Activated CD4-positive, alpha-beta memory T cell treated with anti-CD3 and anti-CD28 coated beads for 36 hours (primary cell): ENCODE data around the gene DRGX. TPM values are rescaled to one million over a fixed set of nuclear protein-coding genes. Genes with fewer than 3 reads are reported as not detected.

Experiments used
- CTCF ChIA-PET: fragments of 350-600 bp; sonication (Branson Sonifier 250); formaldehyde crosslinking; loops from one replicate; lab custom pipeline; 2021; ENCODE audit warnings: antibody characterized with exemption, inconsistent platforms; lab: Charles Lee
- POLR2A ChIA-PET: fragments of 350-600 bp; sonication (Branson Sonifier 250); formaldehyde crosslinking; loops from one replicate; lab custom pipeline; 2021; ENCODE audit warnings: antibody characterized with exemption; lab: Charles Lee
- DNase-seq: peaks from one replicate; pipeline ENCODE4 v3.0.0-alpha.2; 2020
- H3K27ac Mint-ChIP-seq: one replicate; pipeline ENCODE4 v1.8.0; 2021; ENCODE audit warnings: mixed read lengths
- H3K27me3 Mint-ChIP-seq: one replicate; pipeline ENCODE4 v1.8.0; 2021; ENCODE audit warnings: mixed read lengths
- H3K36me3 Mint-ChIP-seq: one replicate; pipeline ENCODE4 v1.8.0; 2021; ENCODE audit warnings: mixed read lengths
- H3K4me1 Mint-ChIP-seq: one replicate; pipeline ENCODE4 v1.8.0; 2021; ENCODE audit warnings: low read depth, mixed read lengths
- H3K4me3 Mint-ChIP-seq: one replicate; pipeline ENCODE4 v1.8.0; 2021; ENCODE audit warnings: mild to moderate bottlenecking, mixed read lengths
- H3K9me3 Mint-ChIP-seq: one replicate; pipeline ENCODE4 v1.8.0; 2021; ENCODE audit warnings: mixed read lengths
- intact Hi-C: fragments of 100-400 bp; cut with micrococcal nuclease; formaldehyde crosslinking; loops from one replicate; pipeline ENCODE4 v1.15.1; 2023
- total RNA-seq, 2 experiments: library from RNA; stranded (reverse); gene quantifications; one replicate each; pipeline ENCODE4 v1.2.3, GENCODE V29; 2021

DRGX gene
- total RNA-seq, 2 experiments from 2014 or later, result not detected

DNA sequence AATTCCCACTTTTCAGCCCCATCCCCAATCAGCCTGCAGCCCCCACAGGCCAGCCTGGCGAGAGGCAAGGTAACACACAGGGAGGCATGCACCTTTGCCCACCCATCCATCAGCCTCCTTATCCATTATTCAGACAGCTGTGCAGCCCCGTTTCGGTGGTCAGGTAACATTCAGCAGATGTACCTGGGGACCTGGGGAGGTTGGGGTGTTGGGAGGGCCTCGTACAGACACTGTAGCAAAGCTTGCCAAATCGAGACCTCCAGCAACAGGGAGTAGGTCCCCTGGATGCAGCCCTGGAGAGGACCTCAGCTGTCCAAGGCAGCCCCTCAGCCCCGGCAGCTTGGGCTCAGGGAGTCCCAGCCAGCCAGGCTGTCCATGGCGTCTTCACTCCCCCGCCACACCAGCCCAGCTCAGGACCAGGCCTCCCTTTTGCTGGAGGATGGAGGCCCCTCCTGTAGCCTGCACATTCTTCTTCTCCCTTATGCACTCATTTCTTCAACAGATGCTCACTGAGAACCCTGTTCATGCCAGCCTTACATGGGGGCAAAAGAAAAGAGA is 8.5 kb upstream of the DRGX start:
- CTCF ChIA-PET, result interaction anchor here (1.3 to 1.5 kb wide), 2 partner anchors 108 to 109 kb away, joined by 5 to 6 read pairs; no protein-coding TSS in a partner anchor
- POLR2A ChIA-PET, result no interaction called here
- peaks cover 43% of the 10 kb centered on the region for H3K27me3 Mint-ChIP-seq

DNA sequence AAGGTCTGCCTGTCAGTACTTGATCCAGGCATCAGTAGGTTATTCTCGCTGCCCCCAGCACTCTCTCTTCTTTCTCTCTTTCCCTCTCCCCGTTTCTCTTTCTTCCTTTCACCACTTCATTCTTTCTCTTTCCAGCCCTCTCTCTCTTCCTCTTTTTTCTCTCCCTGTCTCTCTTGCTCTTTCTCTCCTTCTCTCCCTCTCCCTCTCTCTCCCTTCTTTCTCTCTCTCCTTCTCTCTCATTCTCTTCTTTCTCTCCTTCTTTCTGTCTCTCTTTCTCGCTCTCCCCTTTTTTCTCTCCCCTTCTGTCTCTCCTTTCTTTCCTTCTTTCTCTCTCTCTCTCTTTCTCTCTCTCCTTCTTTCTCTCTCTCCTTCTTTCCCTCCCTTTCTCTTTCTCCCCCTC is 7.5 kb upstream of the DRGX start:
- Mint-ChIP-seq H3K9me3 (no peaks in the 10 kb centered on the region), H3K36me3 (no peaks in the 10 kb centered on the region), H3K4me1 (peaks cover 5% of the 10 kb centered on the region), H3K27me3 (peaks cover 48% of the 10 kb centered on the region), H3K4me3 (no peak overlapping the region), H3K27ac (no peak overlapping the region)
- intact Hi-C loops, result no loop called here
- DNase-seq, result no peak
- ChIA-PET POLR2A (no interaction called here), CTCF (interaction anchor here (0.7 to 0.8 kb wide), 2 partner anchors 110 to 116 kb away, joined by 3 read pairs; no protein-coding TSS in a partner anchor)

More for the DNA sequence above, 8.5 kb upstream of the DRGX start:
- Mint-ChIP-seq H3K27ac (no peak overlapping the region), H3K36me3 (no peaks in the 10 kb centered on the region), H3K9me3 (no peaks in the 10 kb centered on the region), H3K4me3 (no peak overlapping the region), H3K4me1 (no peaks in the 10 kb centered on the region)
- intact Hi-C loops, result no loop called here
- no peak for DNase-seq

DNA sequence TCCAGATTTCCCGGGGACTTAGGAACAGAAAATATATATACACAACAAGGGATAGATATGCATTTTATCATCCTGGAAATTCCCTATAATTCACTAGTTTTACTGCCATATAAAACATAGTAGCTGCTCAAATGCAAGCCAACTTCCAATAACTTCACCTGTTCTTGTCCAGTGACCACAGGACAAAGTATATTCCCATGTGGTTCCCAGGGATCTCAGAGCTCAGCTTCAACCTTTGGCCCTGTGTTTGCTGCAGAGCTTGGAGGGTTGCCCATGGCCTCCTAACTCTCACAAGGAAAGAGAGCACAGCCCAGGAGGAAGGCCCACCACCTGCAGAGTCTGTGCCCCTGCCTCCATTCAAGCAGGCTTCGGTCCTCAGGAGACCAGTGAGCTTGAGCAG is 4.5 kb upstream of the DRGX start:
- DNase-seq, result no peak
- no peaks in the 10 kb centered on the region for H3K9me3 Mint-ChIP-seq
- intact Hi-C loops, result no loop called here
- H3K36me3 Mint-ChIP-seq, result no peaks in the 10 kb centered on the region
- H3K27me3 Mint-ChIP-seq, result peaks cover 60% of the 10 kb centered on the region
- H3K4me3 Mint-ChIP-seq, result no peak overlapping the region
- POLR2A ChIA-PET, result no interaction called here
- CTCF ChIA-PET, result interaction anchor here (0.8 kb wide), 1 partner anchor 112 kb away, joined by 4 read pairs; no protein-coding TSS in a partner anchor
- H3K27ac Mint-ChIP-seq, result no peak overlapping the region
- H3K4me1 Mint-ChIP-seq, result peaks cover 12% of the 10 kb centered on the region

DNA sequence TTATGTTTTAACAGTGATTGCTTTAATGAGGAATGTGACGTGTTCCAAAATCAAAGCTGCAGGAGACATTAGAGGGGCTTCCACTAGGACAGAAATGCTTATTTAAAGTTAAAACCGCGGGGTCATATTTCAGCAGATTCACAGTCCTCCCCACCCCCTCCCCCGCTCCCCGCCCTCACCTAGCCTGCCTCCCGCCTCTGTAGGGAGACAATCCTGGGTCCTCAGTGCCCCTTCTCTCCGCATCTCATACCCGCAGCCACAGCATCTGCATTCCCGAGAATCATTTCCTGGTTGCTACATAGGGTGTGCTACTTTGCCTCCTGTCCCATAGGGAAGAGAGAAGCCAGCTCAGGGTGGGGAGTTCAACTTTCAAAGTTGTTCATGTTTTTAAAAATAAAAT is 3.1 kb upstream of the DRGX start:
- Mint-ChIP-seq H3K4me1 (peaks cover 12% of the 10 kb centered on the region), H3K9me3 (no peaks in the 10 kb centered on the region), H3K27ac (no peak overlapping the region), H3K27me3 (peaks cover 64% of the 10 kb centered on the region), H3K4me3 (peak overlapping the region; percentile 2), H3K36me3 (no peaks in the 10 kb centered on the region)
- intact Hi-C loops, result loop anchor here (5.0 kb wide), 1 partner anchor 208 kb away; no protein-coding TSS in a partner anchor
- CTCF ChIA-PET, result interaction anchor here (0.7 to 1.8 kb wide), 2 partner anchors 9 to 922 kb away, joined by 3 to 8 read pairs; no protein-coding TSS in a partner anchor
- POLR2A ChIA-PET, result no interaction called here
- DNase-seq, result no peak

DNA sequence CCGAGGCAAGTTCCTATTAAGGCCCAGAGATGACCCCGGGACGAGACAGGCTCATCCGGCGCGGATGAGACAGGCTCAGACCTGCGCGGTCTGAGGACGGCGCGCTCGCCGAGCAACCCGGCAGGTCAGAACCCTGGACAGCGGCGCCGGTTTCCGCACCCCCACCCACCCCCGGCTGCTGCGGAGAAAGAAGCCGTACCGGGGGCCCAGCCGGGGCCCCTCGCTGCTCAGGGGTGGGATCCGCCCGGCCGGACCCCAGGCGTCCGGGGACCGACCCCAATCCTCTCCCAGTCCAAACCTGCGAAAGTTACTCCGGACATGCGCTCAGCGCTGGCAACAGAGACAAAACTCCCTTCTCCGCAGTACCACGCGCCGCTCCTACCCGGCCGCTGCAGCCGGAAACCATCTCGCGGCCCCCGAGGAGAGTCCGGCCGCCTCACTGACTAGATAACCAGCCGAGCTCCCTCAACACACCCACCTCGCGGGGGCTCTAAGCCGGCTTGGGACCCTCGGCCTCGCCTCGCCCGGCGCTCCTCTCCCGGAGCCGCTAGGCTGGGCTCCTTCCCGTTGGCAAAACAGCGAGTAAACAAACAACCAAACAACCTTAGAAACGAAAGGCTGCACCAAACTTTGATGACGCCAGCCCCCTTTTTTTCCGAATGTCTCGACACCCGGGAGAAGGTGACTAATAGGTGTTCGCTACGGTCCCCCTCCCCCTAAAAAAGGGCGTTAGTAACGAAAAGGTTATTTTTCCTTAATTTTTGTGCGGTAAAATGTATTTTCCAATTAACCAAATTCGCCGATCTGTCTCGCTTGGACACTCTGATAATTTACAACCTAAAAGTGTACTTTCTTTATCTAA is 2.3 kb upstream of the DRGX start:
- H3K9me3 Mint-ChIP-seq, result no peaks in the 10 kb centered on the region
- ChIA-PET POLR2A (no interaction called here), CTCF (interaction anchor here (1.8 kb wide), 1 partner anchor 9 kb away, joined by 8 read pairs; no protein-coding TSS in a partner anchor)
- H3K27me3 Mint-ChIP-seq, result peaks cover 66% of the 10 kb centered on the region
- peak overlapping the region; percentile 2 for H3K4me3 Mint-ChIP-seq
- DNase-seq, result peak; percentile 70
- no peak overlapping the region for H3K27ac Mint-ChIP-seq
- peaks cover 12% of the 10 kb centered on the region for H3K4me1 Mint-ChIP-seq
- intact Hi-C loops, result loop anchor here (5.0 kb wide), 1 partner anchor 209 kb away; no protein-coding TSS in a partner anchor
- H3K36me3 Mint-ChIP-seq, result no peaks in the 10 kb centered on the region

DNA sequence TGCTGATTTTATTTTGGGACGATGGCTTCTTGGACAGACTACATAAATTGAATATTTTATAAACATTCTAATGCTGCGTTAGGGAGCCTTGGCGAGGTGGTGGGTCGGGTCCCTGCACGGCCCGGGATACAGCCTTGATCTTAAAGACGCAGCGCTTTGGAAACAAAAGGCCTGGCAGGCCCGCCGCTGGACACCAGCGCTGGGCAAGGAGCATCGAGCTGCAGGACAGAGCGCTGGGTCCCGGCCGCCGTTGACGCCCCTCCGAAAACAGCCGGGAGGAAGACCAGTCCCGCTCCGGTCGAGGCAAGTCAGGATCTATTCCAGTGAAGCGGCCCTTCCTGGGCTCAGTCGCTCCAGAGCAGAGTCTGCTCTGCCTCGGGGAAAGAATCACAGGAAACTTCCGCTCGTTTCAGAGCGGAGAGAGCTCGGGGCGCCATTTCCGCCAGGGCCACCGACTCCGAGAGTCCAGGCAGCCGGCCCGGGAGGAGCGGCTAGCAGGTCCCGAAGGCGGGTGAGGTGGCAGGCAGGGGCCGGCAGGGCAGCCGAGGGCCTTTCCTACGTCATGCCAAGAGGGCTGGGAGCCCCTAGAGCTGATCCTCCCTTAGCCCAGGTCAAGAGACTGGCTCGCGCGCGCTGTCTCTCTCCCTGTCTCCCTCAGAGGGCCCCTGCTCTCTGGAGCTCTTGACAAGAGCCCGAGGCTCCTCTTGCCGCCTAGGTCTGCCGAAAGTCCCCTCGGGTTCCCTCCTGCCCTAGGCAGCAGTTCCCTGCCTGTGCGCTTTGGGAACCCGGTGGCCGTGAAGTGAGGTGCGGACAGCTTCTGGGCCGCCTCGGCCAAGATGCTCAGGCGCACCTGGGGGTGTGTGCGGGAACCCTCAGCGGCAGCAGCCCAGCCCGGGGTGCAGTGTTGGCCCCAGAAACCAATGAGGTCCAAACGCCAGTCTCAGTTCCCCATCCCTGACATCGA is 1.4 kb upstream of the DRGX start:
- H3K9me3 Mint-ChIP-seq, result no peaks in the 10 kb centered on the region
- intact Hi-C loops, result loop anchor here (5.0 kb wide), 1 partner anchor 210 kb away; no protein-coding TSS in a partner anchor
- no peak for DNase-seq
- no peaks in the 10 kb centered on the region for H3K36me3 Mint-ChIP-seq
- H3K27me3 Mint-ChIP-seq, result peaks cover 68% of the 10 kb centered on the region
- ChIA-PET CTCF (no interaction called here), POLR2A (no interaction called here)
- H3K4me3 Mint-ChIP-seq, result no peak overlapping the region
- H3K4me1 Mint-ChIP-seq, result peaks cover 12% of the 10 kb centered on the region
- H3K27ac Mint-ChIP-seq, result no peak overlapping the region

DNA sequence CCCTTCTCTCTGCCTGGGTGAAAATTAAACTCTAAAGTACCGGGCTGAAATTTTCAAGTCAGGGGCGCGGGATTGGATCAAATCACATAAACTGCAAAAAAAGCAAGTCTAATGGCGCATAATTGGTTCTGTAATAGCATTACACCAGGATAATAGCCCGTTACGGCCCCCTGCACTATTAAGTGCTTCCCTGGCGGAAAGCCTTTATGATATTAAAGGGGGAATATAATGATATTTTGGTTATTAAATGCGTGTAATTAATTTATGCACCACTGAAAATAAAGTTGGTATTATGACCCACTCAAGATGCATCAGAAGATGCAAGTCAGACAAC is 744 bp upstream of the DRGX start:
- CTCF ChIA-PET, result no interaction called here
- intact Hi-C loops, result loop anchor here (5.0 kb wide), 1 partner anchor 211 kb away; no protein-coding TSS in a partner anchor

DNA sequence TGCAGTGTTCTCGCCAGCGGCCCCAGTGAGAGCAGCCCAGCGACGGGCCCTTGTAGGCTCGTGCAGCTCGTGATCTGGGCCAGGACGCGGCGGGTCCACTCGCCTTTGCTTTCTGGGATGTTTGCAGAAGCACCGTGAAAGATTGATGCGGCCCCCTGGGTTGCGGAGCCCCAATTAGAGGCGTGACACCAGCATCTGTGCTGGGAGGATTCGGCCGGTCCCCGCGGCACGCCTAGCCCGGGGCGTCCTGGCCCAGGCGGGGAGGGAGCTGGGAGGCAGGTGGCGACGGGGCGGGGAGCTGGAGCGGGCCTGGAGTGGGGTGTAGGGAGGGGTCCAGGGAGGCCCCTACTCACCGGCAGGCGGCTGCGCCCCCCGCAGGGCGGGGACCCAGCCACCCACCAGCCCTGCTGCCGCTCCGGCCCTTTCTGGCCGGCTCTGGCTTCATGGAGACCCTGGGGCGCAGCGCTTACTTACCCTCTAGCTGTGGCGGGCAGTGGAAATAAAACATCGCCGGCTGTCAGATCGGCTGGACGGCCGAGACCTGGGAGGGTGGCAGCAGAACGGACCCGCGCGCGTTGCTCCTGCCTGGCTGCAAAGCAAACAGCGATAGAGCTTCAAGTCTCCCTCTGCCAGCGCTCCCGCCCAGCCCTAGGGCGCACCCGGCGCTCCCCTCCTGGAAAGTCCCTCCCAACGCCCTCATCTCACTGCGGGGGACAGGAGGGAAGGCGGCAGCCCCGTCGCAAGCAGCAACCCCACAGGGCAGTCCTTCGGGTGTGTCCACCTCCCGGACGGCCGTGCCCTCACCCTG is 752 bp downstream of the DRGX start:
- Mint-ChIP-seq H3K27me3 (peaks cover 65% of the 10 kb centered on the region), H3K4me3 (no peak overlapping the region), H3K9me3 (no peaks in the 10 kb centered on the region), H3K27ac (no peak overlapping the region), H3K36me3 (no peaks in the 10 kb centered on the region), H3K4me1 (peaks cover 12% of the 10 kb centered on the region)
- DNase-seq, result no peak
- ChIA-PET CTCF (interaction anchor here (0.8 kb wide), 1 partner anchor 12 kb away, joined by 3 read pairs; no protein-coding TSS in a partner anchor), POLR2A (no interaction called here)
- intact Hi-C loops, result loop anchor here (5.0 kb wide), 1 partner anchor 212 kb away; no protein-coding TSS in a partner anchor

More for the DNA sequence above, 744 bp upstream of the DRGX start:
- Mint-ChIP-seq H3K27me3 (peaks cover 66% of the 10 kb centered on the region), H3K4me1 (peaks cover 12% of the 10 kb centered on the region), H3K36me3 (no peaks in the 10 kb centered on the region), H3K27ac (no peak overlapping the region), H3K4me3 (no peak overlapping the region), H3K9me3 (no peaks in the 10 kb centered on the region)
- DNase-seq, result no peak
- POLR2A ChIA-PET, result no interaction called here

DNA sequence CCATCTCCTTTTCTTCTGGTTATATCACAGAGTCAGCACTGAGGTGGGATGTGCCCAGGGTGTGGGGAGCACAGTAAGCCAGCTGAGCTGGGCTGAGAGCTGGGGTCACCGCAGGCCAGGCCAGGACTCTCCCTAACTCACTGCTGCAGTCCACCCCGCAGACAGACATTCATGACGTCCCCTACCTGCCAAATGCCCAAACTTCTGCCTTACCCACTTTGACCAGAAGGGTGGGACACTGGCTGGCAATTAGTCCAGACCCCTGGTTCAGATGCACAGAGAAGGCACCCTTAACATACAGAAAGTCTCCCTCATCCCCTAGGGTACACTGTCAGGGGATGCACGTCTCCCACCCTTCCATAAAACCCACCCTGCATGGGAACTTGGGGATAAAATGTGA is 2.1 kb downstream of the DRGX start:
- ChIA-PET POLR2A (no interaction called here), CTCF (no interaction called here)
- DNase-seq, result no peak
- H3K27me3 Mint-ChIP-seq, result peaks cover 64% of the 10 kb centered on the region
- no peak overlapping the region for H3K4me3 Mint-ChIP-seq
- H3K4me1 Mint-ChIP-seq, result peaks cover 11% of the 10 kb centered on the region
- H3K27ac Mint-ChIP-seq, result no peak overlapping the region
- intact Hi-C loops, result no loop called here
- H3K9me3 Mint-ChIP-seq, result no peaks in the 10 kb centered on the region
- no peaks in the 10 kb centered on the region for H3K36me3 Mint-ChIP-seq

DNA sequence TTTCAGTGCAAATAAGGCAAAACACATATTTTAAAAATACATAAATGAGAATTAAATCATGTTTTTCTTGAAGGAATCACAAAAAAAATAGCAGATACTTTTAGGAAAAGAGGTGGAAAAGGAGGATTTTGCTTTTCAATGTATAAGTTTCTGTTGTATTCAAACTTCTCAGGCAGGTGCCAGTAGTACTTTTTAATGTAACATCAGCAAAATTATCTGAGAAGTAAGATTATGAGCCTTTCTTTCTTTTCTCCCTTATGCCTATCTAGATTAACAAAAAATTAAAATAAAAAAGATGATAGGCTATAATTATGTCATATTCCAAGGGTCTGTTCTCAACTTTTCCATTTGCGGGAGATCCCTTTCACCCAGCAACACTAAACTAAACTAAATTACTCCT is 2.6 kb downstream of the DRGX start:
- intact Hi-C loops, result no loop called here
- Mint-ChIP-seq H3K9me3 (no peaks in the 10 kb centered on the region), H3K27ac (no peak overlapping the region), H3K36me3 (no peaks in the 10 kb centered on the region), H3K4me1 (peaks cover 7% of the 10 kb centered on the region), H3K27me3 (peaks cover 60% of the 10 kb centered on the region), H3K4me3 (no peak overlapping the region)
- POLR2A ChIA-PET, result no interaction called here
- no peak for DNase-seq
- CTCF ChIA-PET, result no interaction called here

DNA sequence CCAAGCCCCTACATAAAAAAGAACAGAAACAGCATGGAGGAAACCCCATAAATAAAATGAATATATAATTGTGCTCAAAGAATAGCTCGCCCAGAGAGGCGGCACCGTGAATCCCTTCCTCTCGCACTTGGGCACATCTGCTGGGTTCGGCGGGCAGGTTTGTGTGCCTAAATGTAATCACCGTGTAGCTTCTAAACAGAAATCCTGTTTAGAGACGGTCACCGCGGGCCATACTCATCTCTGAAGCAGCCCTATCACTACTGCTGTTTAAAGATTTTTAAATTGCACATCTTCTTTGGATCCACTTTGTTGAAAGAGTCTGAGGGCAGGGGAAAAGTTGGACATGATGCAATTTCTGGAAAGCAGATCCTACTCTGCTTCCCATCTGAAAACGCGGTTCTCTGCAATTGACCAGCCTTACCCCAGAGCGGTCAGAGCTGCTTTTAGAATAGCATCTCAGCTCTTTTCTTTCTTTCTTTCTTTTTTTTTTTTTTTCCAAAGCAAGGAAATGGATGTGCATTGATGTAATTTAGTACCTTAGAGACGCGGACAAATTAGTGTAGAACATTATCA is 6.4 kb downstream of the DRGX start:
- no peaks in the 10 kb centered on the region for H3K9me3 Mint-ChIP-seq

More for the DNA sequence above, 6.4 kb downstream of the DRGX start:
- Mint-ChIP-seq H3K4me1 (no peaks in the 10 kb centered on the region), H3K27ac (no peak overlapping the region), H3K36me3 (no peaks in the 10 kb centered on the region), H3K4me3 (no peak overlapping the region), H3K27me3 (peaks cover 34% of the 10 kb centered on the region)
- ChIA-PET POLR2A (no interaction called here), CTCF (interaction anchor here (1.1 to 1.5 kb wide), 2 partner anchors 11 to 19 kb away, joined by 3 to 6 read pairs; no protein-coding TSS in a partner anchor)
- intact Hi-C loops, result no loop called here
- DNase-seq, result no peak
